ENCODE results near the gene NOVA2.

The NOVA2 gene

DNA sequence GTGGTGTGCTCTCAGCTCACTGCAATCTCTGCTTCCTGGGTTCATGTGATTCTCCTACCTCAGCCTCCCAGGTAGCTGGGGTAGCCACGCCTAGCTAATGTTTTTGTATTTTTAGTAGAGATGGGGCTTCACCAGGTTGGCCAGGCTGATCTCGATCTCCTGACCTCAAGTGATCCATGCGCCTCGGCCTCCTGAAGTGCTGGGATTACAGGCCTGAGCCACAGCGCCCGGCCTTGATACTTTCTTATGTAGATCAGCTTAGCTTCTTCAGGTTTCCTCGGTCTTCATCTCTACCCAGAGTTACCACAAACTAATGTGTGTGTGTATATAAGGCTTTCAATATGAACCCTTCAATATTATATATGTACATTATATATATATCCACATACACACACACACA lies 11.7 kb upstream of the NOVA2 start:
- H3K4me3 ChIP-seq (replicated peaks; ENCODE audit: low read depth, low read length), result no peak overlapping the region
- H3K27me3 ChIP-seq (replicated peaks; ENCODE audit: control insufficient read depth, insufficient read depth, low read length), result no peaks in the 10 kb centered on the region; the same call in 1 of the 2 replicates
- TF ChIP-seq CTCF (IDR thresholded peaks at IDR 0.05; ENCODE audit: insufficient read depth, low read length, poor library complexity, severe bottlenecking), result no peak
- no peak for DNase-seq (ENCODE audit: extremely low read depth, insufficient read length)
- H3K36me3 ChIP-seq (ENCODE audit: control insufficient read depth, insufficient read depth, low read length), result no peaks in the 10 kb centered on the region

- TF ChIP-seq CTCF (IDR thresholded peaks at IDR 0.05; ENCODE audit: insufficient read depth, low read length, poor library complexity, severe bottlenecking), result no peak
- Histone ChIP-seq H3K36me3 (ENCODE audit: control insufficient read depth, insufficient read depth, low read length) (no peaks in the 10 kb centered on the region), H3K27me3 (replicated peaks; ENCODE audit: control insufficient read depth, insufficient read depth, low read length) (no peaks in the 10 kb centered on the region; the same call in 1 of the 2 replicates), H3K4me3 (replicated peaks; ENCODE audit: low read depth, low read length) (no peak overlapping the region)
- DNase-seq (ENCODE audit: extremely low read depth, insufficient read length), result no peak
Measured at GRCh38 chr19:45981350-45981749, 7.7 kb upstream of the NOVA2 start.

GRCh38 chr19:45978156-45978555 lies 4.5 kb upstream of the NOVA2 start:
- no peaks in the 10 kb centered on the region for H3K36me3 ChIP-seq (ENCODE audit: control insufficient read depth, insufficient read depth, low read length)
- TF ChIP-seq CTCF (IDR thresholded peaks at IDR 0.05; ENCODE audit: insufficient read depth, low read length, poor library complexity, severe bottlenecking), result no peak
- DNase-seq (ENCODE audit: extremely low read depth, insufficient read length), result no peak
- no peak overlapping the region for H3K4me3 ChIP-seq (replicated peaks; ENCODE audit: low read depth, low read length)
- H3K27me3 ChIP-seq (replicated peaks; ENCODE audit: control insufficient read depth, insufficient read depth, low read length), result no peaks in the 10 kb centered on the region; the same call in 1 of the 2 replicates

GRCh38 chr19:45976178-45976577 lies 2.5 kb upstream of the NOVA2 start:
- H3K4me3 ChIP-seq (replicated peaks; ENCODE audit: low read depth, low read length), result no peak overlapping the region
- DNase-seq (ENCODE audit: extremely low read depth, insufficient read length), result no peak
- no peaks in the 10 kb centered on the region for H3K36me3 ChIP-seq (ENCODE audit: control insufficient read depth, insufficient read depth, low read length)
- H3K27me3 ChIP-seq (replicated peaks; ENCODE audit: control insufficient read depth, insufficient read depth, low read length), result peaks cover 4% of the 10 kb centered on the region; the same call in 1 of the 2 replicates
- TF ChIP-seq CTCF (IDR thresholded peaks at IDR 0.05; ENCODE audit: insufficient read depth, low read length, poor library complexity, severe bottlenecking), result no peak

DNA sequence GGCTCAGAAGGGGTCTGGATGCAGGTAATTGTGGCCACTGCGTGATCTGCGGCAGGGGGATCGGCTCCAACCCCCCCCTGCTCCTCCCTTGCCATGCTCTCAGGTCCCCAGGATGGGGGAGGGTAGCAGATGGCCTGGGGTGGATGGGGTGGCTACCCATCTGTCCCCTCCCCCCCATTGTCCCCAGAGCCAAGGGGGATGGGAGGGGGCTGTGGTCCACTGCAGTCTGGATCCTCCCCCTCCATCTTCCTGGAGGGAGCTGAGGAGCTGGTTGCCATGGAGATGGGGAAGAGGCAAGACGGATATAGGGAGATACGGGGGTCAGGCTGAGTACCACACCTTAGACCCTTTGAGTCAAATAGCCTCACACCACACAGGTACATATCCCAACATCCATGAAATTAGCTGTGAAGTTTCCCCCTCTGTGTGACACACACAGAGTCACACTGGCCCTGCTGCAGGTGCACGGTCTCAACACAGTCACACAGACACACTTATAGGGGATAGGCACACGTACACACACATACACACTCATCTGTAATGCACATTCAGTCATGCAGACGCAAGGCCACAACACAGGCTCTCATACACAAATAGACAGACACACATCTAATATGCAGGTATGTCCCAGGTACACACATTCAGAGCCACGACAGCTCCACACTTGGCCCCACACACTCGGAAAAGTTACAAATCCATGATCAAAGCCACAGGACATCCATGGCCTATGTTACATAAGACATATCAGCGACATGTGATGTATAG lies 1.8 kb upstream of the NOVA2 start:
- no peak for TF ChIP-seq CTCF (IDR thresholded peaks at IDR 0.05; ENCODE audit: insufficient read depth, low read length, poor library complexity, severe bottlenecking)
- H3K27me3 ChIP-seq (replicated peaks; ENCODE audit: control insufficient read depth, insufficient read depth, low read length), result peaks cover 4% of the 10 kb centered on the region; the same call in 1 of the 2 replicates
- no peak for DNase-seq (ENCODE audit: extremely low read depth, insufficient read length)
- H3K36me3 ChIP-seq (ENCODE audit: control insufficient read depth, insufficient read depth, low read length), result no peaks in the 10 kb centered on the region
- no peak overlapping the region for H3K4me3 ChIP-seq (replicated peaks; ENCODE audit: low read depth, low read length)
